Measurements from ENCODE around the gene SIAH3. TPM values are rescaled to one million over a fixed set of nuclear protein-coding genes. Genes with fewer than 3 reads are reported as not detected.

Gene SIAH3
- total and polyA plus RNA-seq, 2 experiments from 2014 or later = 0.13 to 0.17 TPM

- no peaks in the 10 kb centered on the region for H3K79me2 ChIP-seq (replicated peaks; ENCODE audit: insufficient read depth)
- peaks cover 2% of the 10 kb centered on the region for H3K27me3 Mint-ChIP-seq (ENCODE audit: insufficient read depth, low read depth, poor library complexity)
- no peaks in the 10 kb centered on the region for H3K36me3 Mint-ChIP-seq (ENCODE audit: low read depth)
- no peak overlapping the region for H3K27ac Mint-ChIP-seq
- H4K20me1 ChIP-seq (replicated peaks; ENCODE audit: insufficient read depth) = no peaks in the 10 kb centered on the region
- H3K9me3 Mint-ChIP-seq = peaks cover 2% of the 10 kb centered on the region; the same call in 1 of the 3 replicates
- H2AFZ ChIP-seq = peak overlapping the region; percentile 33; the same call in 1 of the 2 replicates
- no peaks in the 10 kb centered on the region for H3F3A ChIP-seq (replicated peaks; ENCODE audit: low read depth)
- no peak for TF ChIP-seq NANOG (IDR thresholded peaks at IDR 0.05; ENCODE audit: borderline replicate concordance)
- TF ChIP-seq EZH2phosphoT487 (IDR thresholded peaks at IDR 0.05; ENCODE audit: unreplicated experiment) = no peak
- no peak for TF ChIP-seq ZNF462 (CRISPR knock-in tag; IDR thresholded peaks at IDR 0.05)
- TF ChIP-seq ZNF114 (CRISPR knock-in tag; IDR thresholded peaks at IDR 0.05) = no peak
- no peak for TF ChIP-seq POLR2AphosphoS5 (IDR thresholded peaks at IDR 0.05; ENCODE audit: low read depth)
- no peak for TF ChIP-seq REST (IDR thresholded peaks at IDR 0.05; ENCODE audit: unreplicated experiment)
- no peak for TF ChIP-seq ETS1 (IDR thresholded peaks at IDR 0.05)
- no peak for TF ChIP-seq EZH2 (IDR thresholded peaks at IDR 0.05; ENCODE audit: low read depth, unreplicated experiment)
- no peak for TF ChIP-seq JUNB (IDR thresholded peaks at IDR 0.05; ENCODE audit: unreplicated experiment)
- TF ChIP-seq CREB1 (CRISPR knock-in tag; IDR thresholded peaks at IDR 0.05; ENCODE audit: low read depth) = no peak
- no peak for TF ChIP-seq STAT1 (IDR thresholded peaks at IDR 0.05; ENCODE audit: unreplicated experiment)
- TF ChIP-seq ZNF331 (CRISPR knock-in tag; IDR thresholded peaks at IDR 0.05; ENCODE audit: low read depth) = no peak
- TF ChIP-seq, protein P1, sequence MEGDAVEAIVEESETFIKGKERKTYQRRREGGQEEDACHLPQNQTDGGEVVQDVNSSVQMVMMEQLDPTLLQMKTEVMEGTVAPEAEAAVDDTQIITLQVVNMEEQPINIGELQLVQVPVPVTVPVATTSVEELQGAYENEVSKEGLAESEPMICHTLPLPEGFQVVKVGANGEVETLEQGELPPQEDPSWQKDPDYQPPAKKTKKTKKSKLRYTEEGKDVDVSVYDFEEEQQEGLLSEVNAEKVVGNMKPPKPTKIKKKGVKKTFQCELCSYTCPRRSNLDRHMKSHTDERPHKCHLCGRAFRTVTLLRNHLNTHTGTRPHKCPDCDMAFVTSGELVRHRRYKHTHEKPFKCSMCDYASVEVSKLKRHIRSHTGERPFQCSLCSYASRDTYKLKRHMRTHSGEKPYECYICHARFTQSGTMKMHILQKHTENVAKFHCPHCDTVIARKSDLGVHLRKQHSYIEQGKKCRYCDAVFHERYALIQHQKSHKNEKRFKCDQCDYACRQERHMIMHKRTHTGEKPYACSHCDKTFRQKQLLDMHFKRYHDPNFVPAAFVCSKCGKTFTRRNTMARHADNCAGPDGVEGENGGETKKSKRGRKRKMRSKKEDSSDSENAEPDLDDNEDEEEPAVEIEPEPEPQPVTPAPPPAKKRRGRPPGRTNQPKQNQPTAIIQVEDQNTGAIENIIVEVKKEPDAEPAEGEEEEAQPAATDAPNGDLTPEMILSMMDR (conservative IDR thresholded peaks at IDR 0.05; ENCODE audit: low read depth in 2 of 2) = no peak
- no peak overlapping the region for H3K4me3 Mint-ChIP-seq
- peaks cover 23% of the 10 kb centered on the region for H3K4me1 Mint-ChIP-seq
- ATAC-seq (no peak; the same call in 2 of the 3 replicates), DNase-seq (ENCODE audit: low spot score) (no peak)
- no peaks in the 10 kb centered on the region for H3K27me3 ChIP-seq (ENCODE audit: insufficient read depth)
- no peak overlapping the region for H3K27ac ChIP-seq (ENCODE audit: low read depth)
- H3K4me3 ChIP-seq = no peak overlapping the region
- H3K9me2 ChIP-seq (ENCODE audit: insufficient read depth) = no peaks in the 10 kb centered on the region
- H3K4me2 ChIP-seq = no peak overlapping the region
- peaks cover 16% of the 10 kb centered on the region for H3K4me1 ChIP-seq (ENCODE audit: insufficient read depth)
- no peaks in the 10 kb centered on the region for H3K36me3 ChIP-seq (ENCODE audit: insufficient read depth)
Measured at GRCh38 chr13:45823583-45823982, 28.0 kb downstream of the SIAH3 start.

All from GM23338 (cell line).